Endothelial cell of umbilical vein (primary cell): Measurements from ENCODE around the gene NF2. TPM values are rescaled to one million over a fixed set of nuclear protein-coding genes. Genes with fewer than 3 reads are reported as not detected.

Experiments
- BruUV-seq: library from RNA; stranded (reverse); fragments of 400-500 nt; replicated peaks from 2 replicates; lab custom pipeline; 2021; lab: Mats Ljungman, UMichigan
- CTCF ChIA-PET: fragments of 300-600, 350-600 bp; sonication (Branson Sonifier 250); formaldehyde crosslinking; loops from one replicate; lab custom pipeline; 2021; ENCODE audit warnings: antibody characterized with exemption, inconsistent platforms; lab: Charles Lee
- POLR2A ChIA-PET: fragments of 300-600, 350-600 bp; sonication (Branson Sonifier 250); formaldehyde crosslinking; loops from one replicate; lab custom pipeline; 2021; ENCODE audit warnings: antibody characterized with exemption, inconsistent platforms; lab: Charles Lee
- DNase-seq: peaks from one replicate; pipeline ENCODE4 v3.0.0-alpha.2; 2011; ENCODE audit warnings: low read depth, low spot score
- FAIRE-seq: peaks from 2 replicates; lab custom pipeline; 2011; peaks lifted over from hg19 to GRCh38; lab: Jason Lieb, UNC
- H2AFZ ChIP-seq: 2 replicates; pipeline ENCODE4 v1.6.0; 2012; ENCODE audit warnings: low read depth, low read length, control low read depth, inconsistent platforms
- H3K27ac ChIP-seq: 2 replicates; pipeline ENCODE4 v1.5.1; 2011; ENCODE audit warnings: low read depth, mild to moderate bottlenecking, control low read depth, low read length, moderate library complexity; ENCODE audit not compliant: insufficient read depth
- H3K27me3 ChIP-seq, 2 experiments: 2 replicates each; pipeline versions ENCODE4 v1.6.0 to v1.6.1; 2011; ENCODE audit warnings: low read length in 2 of 2, mixed read lengths in 1 of 2; ENCODE audit not compliant: control insufficient read depth in 2 of 2, insufficient read depth in 2 of 2
- H3K36me3 ChIP-seq, 2 experiments: 2 replicates in 1 of 2; 3 replicates in 1 of 2; pipeline ENCODE4 v1.5.1; 2011; ENCODE audit warnings: low read length in 2 of 2, mild to moderate bottlenecking in 1 of 2, moderate library complexity in 1 of 2; ENCODE audit not compliant: control insufficient read depth in 2 of 2, insufficient read depth in 2 of 2; ENCODE audit errors: extremely low read depth in 1 of 2
- H3K4me1 ChIP-seq: 3 replicates; pipeline ENCODE4 v1.5.1; 2011; ENCODE audit warnings: mild to moderate bottlenecking, low read length; ENCODE audit not compliant: control insufficient read depth, insufficient read depth; ENCODE audit errors: extremely low read depth
- H3K4me2 ChIP-seq: 2 replicates; pipeline ENCODE4 v1.6.1; 2011; ENCODE audit warnings: low read length, control low read depth, mixed read lengths; ENCODE audit not compliant: insufficient read depth
- H3K4me3 ChIP-seq, 3 experiments: fragments of 200-600 bp in 1 of 3; sonication (generic), shearing (Covaris generic) in 1 of 3; replicated peaks in 1 of 3; 2 replicates each; pipeline ENCODE4 v1.5.1; 2011 to 2016; ENCODE audit warnings: control low read depth in 3 of 3, low read length in 3 of 3, mild to moderate bottlenecking in 2 of 3, inconsistent platforms in 1 of 3, low read depth in 1 of 3, moderate library complexity in 1 of 3; ENCODE audit not compliant: insufficient read depth in 1 of 3
- H3K79me2 ChIP-seq: 2 replicates; pipeline ENCODE4 v1.6.0; 2012; ENCODE audit warnings: low read length, inconsistent platforms; ENCODE audit not compliant: control insufficient read depth, insufficient read depth
- H3K9ac ChIP-seq: replicated peaks from 2 replicates; pipeline ENCODE3; 2011; ENCODE audit warnings: low read length, control low read depth; ENCODE audit not compliant: insufficient read depth; ENCODE audit errors: extremely low read depth
- H3K9me1 ChIP-seq: replicated peaks from 3 replicates; pipeline ENCODE4 v1.6.0; 2011; ENCODE audit warnings: mild to moderate bottlenecking, low read length; ENCODE audit not compliant: control insufficient read depth, insufficient read depth; ENCODE audit errors: extremely low read depth
- H3K9me3 ChIP-seq: replicated peaks from 2 replicates; pipeline ENCODE4 v1.5.1; 2012; ENCODE audit warnings: low read length, inconsistent platforms; ENCODE audit not compliant: control insufficient read depth, insufficient read depth
- H4K20me1 ChIP-seq: replicated peaks from 2 replicates; pipeline ENCODE3; 2011; ENCODE audit warnings: mild to moderate bottlenecking, low read length; ENCODE audit not compliant: control insufficient read depth, insufficient read depth; ENCODE audit errors: extremely low read depth
- EZH2 ChIP-seq: IDR thresholded peaks from 2 replicates; pipeline ENCODE4 v1.6.1; 2012; ENCODE audit warnings: borderline replicate concordance, low read depth, mild to moderate bottlenecking, moderate library complexity, low read length, inconsistent platforms; ENCODE audit not compliant: severe bottlenecking
- FOS ChIP-seq: IDR thresholded peaks from 2 replicates; pipeline ENCODE4 v1.6.1; 2011; ENCODE audit warnings: mild to moderate bottlenecking, low read length, moderate library complexity, borderline replicate concordance; ENCODE audit not compliant: insufficient read depth
- GATA2 ChIP-seq: IDR thresholded peaks from 2 replicates; pipeline ENCODE4 v1.7.0; 2011; ENCODE audit warnings: low read depth, mild to moderate bottlenecking, moderate library complexity, mixed read lengths, low read length; ENCODE audit not compliant: insufficient read length, insufficient read depth
- JUN ChIP-seq: IDR thresholded peaks from 2 replicates; pipeline ENCODE4 v1.6.1; 2011; ENCODE audit warnings: borderline replicate concordance, low read depth; ENCODE audit not compliant: insufficient read length, insufficient read depth
- MYC ChIP-seq: IDR thresholded peaks from one replicate; pipeline ENCODE4 v1.6.1; 2011; ENCODE audit warnings: mild to moderate bottlenecking, low read depth, low read length
- POLR2A ChIP-seq: IDR thresholded peaks from 2 replicates; pipeline ENCODE4 v1.6.1; 2012; ENCODE audit warnings: low read depth, mild to moderate bottlenecking, control low read depth, low read length
- POLR2AphosphoS5 ChIP-seq: IDR thresholded peaks from 2 replicates; pipeline ENCODE4 v1.6.1; 2012; ENCODE audit warnings: low read depth, mild to moderate bottlenecking, control low read depth, low read length, moderate library complexity; ENCODE audit not compliant: insufficient read depth
- dilution Hi-C: fragments of 300-500 bp; cut with MboI; formaldehyde crosslinking; loops from one replicate; pipeline ENCODE4 v1.15.0; 2019; ENCODE audit warnings: low sequenced_read_pairs; ENCODE audit not compliant: extremely low pct_ligation_motif_present
- intact Hi-C: fragments of 100-400 bp; cut with micrococcal nuclease; formaldehyde crosslinking; loops from one replicate; pipeline ENCODE4 v1.10.0; 2022
- polyA plus RNA-seq, 4 experiments: library from polyadenylated mRNA; depleted of rRNA in 3 of 4; stranded (reverse) in 3 of 4; unstranded in 1 of 4; fragments of >200 nt; gene quantifications; 2 replicates each; pipeline versions ENCODE4 v1.2.1 to v1.2.3, GENCODE V29; 2011 to 2012; ENCODE audit warnings: missing spikeins in 1 of 4
- total RNA-seq: library from RNA; stranded (reverse); gene quantifications from 2 replicates; pipeline ENCODE4 v1.2.3, GENCODE V29; 2021
- TF ChIP-seq, protein P1 (sequence below), 2 donors: IDR thresholded peaks; 1 replicate in 1 of 2; 2 replicates in 1 of 2; pipeline ENCODE4 v1.5.1; 2011; ENCODE audit warnings: low read length in 2 of 2, mild to moderate bottlenecking in 2 of 2, moderate library complexity in 2 of 2, control low read depth in 1 of 2, inconsistent platforms in 1 of 2, low read depth in 1 of 2; ENCODE audit not compliant: insufficient read depth in 1 of 2; ENCODE audit errors: extremely low read depth in 1 of 2
- TF ChIP-seq, protein P2 (sequence below): IDR thresholded peaks from 2 replicates; pipeline ENCODE4 v1.6.1; 2011; ENCODE audit not compliant: insufficient read depth, insufficient read length

NF2 gene
- total and polyA plus RNA-seq, 2 donors (not counting 3 experiments of a cell fraction or from before 2014, with no cell fraction given), result 27.8 to 115 TPM

DNA sequence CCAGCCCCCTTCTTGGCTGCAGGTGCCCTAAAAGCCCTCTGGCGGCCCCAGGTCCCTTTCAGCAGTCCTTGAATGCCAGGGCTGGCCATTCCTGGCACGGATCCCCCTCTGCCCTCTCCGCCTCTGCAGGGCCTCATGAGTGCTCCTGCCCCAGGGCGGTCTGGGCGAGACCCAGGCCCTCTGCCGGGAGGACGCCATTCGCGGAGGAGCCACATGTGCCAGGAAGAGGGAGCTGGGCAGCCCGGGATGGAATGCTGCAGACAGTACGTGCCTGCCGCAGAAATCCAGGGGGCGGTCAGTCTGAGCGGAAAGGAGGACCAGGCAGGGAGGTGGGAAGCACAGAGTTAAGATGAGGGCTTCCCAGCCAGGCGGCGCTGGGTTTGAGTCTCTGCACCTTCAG is 119.2 kb downstream of the NF2 start:
- Histone ChIP-seq H4K20me1 (no peaks in the 10 kb centered on the region), H3K4me1 (no peaks in the 10 kb centered on the region), H3K4me3 (no peak overlapping the region), H2AFZ (no peak overlapping the region), H3K4me2 (no peak overlapping the region), H3K9me3 (no peaks in the 10 kb centered on the region), H3K36me3 (no peaks in the 10 kb centered on the region), H3K9ac (no peak overlapping the region), H3K27ac (no peak overlapping the region), H3K79me2 (no peaks in the 10 kb centered on the region), H3K27me3 (peaks cover 14 to 19% of the 10 kb centered on the region in 2 experiments), H3K9me1 (no peaks in the 10 kb centered on the region)
- BruUV-seq, result no TSS peak
- DNase-seq (no peak), FAIRE-seq (no peak)
- POLR2A ChIA-PET, result interaction anchor here (0.6 kb wide), 1 partner anchor 44 kb away, joined by 3 read pairs; the partner anchor contains the start of genes UQCR10 and ZMAT5
- dilution Hi-C loops (no loop called here), intact Hi-C loops (no loop called here)
- no peak for TF ChIP-seq GATA2
- TF ChIP-seq, protein P1, sequence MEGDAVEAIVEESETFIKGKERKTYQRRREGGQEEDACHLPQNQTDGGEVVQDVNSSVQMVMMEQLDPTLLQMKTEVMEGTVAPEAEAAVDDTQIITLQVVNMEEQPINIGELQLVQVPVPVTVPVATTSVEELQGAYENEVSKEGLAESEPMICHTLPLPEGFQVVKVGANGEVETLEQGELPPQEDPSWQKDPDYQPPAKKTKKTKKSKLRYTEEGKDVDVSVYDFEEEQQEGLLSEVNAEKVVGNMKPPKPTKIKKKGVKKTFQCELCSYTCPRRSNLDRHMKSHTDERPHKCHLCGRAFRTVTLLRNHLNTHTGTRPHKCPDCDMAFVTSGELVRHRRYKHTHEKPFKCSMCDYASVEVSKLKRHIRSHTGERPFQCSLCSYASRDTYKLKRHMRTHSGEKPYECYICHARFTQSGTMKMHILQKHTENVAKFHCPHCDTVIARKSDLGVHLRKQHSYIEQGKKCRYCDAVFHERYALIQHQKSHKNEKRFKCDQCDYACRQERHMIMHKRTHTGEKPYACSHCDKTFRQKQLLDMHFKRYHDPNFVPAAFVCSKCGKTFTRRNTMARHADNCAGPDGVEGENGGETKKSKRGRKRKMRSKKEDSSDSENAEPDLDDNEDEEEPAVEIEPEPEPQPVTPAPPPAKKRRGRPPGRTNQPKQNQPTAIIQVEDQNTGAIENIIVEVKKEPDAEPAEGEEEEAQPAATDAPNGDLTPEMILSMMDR (IDR thresholded peaks at IDR 0.05; ENCODE audit: extremely low read depth in 1 of 2, insufficient read depth in 1 of 2, low read depth in 1 of 2, low read length in 2 of 2), result no peak
- TF ChIP-seq, protein P2, sequence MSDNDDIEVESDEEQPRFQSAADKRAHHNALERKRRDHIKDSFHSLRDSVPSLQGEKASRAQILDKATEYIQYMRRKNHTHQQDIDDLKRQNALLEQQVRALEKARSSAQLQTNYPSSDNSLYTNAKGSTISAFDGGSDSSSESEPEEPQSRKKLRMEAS, result no peak
- TF ChIP-seq POLR2AphosphoS5, result no peak
- TF ChIP-seq POLR2A, result no peak
- no peak for TF ChIP-seq MYC
- TF ChIP-seq JUN, result no peak
- TF ChIP-seq FOS, result no peak
- TF ChIP-seq EZH2, result no peak
- CTCF ChIA-PET, result interaction anchor here (1.2 to 1.7 kb wide), 5 partner anchors 11 to 283 kb away, joined by 3 to 7 read pairs (median 4); no protein-coding TSS in a partner anchor
